Upper lobe of left lung (tissue), 4 donors: ENCODE measurements around the gene MAEA.

ENCODE experiments used
- POLR2AphosphoS5 ChIP-seq, 2 donors: sonication (generic); formaldehyde crosslinking; IDR thresholded peaks; one replicate each; pipeline ENCODE4 v1.5.1; 2017; ENCODE audit warnings: antibody characterized with exemption in 2 of 2
- TF ChIP-seq, protein P1 (sequence below), 6 experiments: fragments of 450-650 bp in 4 of 6; fragments of 200-600 bp in 2 of 6; sonication (generic) in 2 of 6; IDR thresholded peaks; one replicate each; pipeline ENCODE4 v1.5.1; 2016 to 2019; ENCODE audit warnings: antibody characterized with exemption in 6 of 6

DNA sequence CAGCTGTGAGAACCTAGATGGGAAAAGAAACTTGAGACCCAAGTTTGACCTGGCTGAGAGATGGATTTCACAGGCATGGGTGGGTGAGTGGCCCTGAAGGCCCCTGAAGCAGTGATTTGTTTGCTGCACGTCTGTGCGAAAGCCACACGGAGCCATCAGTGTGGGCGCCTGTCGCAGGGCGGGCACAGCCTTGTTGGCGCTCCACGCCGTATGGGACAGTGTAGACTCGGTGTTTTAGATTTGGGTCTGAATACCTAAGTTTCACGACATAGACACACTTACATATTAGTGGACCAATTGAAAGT is 35.4 kb downstream of the MAEA start:
- TF ChIP-seq POLR2AphosphoS5 (IDR thresholded peaks at IDR 0.05), result no peak
- TF ChIP-seq, protein P1, sequence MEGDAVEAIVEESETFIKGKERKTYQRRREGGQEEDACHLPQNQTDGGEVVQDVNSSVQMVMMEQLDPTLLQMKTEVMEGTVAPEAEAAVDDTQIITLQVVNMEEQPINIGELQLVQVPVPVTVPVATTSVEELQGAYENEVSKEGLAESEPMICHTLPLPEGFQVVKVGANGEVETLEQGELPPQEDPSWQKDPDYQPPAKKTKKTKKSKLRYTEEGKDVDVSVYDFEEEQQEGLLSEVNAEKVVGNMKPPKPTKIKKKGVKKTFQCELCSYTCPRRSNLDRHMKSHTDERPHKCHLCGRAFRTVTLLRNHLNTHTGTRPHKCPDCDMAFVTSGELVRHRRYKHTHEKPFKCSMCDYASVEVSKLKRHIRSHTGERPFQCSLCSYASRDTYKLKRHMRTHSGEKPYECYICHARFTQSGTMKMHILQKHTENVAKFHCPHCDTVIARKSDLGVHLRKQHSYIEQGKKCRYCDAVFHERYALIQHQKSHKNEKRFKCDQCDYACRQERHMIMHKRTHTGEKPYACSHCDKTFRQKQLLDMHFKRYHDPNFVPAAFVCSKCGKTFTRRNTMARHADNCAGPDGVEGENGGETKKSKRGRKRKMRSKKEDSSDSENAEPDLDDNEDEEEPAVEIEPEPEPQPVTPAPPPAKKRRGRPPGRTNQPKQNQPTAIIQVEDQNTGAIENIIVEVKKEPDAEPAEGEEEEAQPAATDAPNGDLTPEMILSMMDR (IDR thresholded peaks at IDR 0.05), result no peak
